Stimulated activated CD4-positive, alpha-beta T cell treated with anti-CD3 and anti-CD28 coated beads, Interleukin-1b, Interleukin-23, amount 100 ng/mL, for 1 hour (primary cell): ENCODE measurements around the gene AQP7.
"Not testable (repeated sequence)": the region's sequence is repeated elsewhere in the genome, so short reads cannot be mapped to it uniquely, and the experiment has no call there.

Source experiments
- DNase-seq, 2 donors: peaks; one replicate each; pipeline ENCODE4 v3.0.0-alpha.2; 2020; ENCODE audit warnings: low read depth in 2 of 2

AQP7 gene

GRCh38 chr9:33402371-33402770 lies at the start of gene AQP7:
AQP7 (minus strand) TSS chr9:33402568; CDS start chr9:33401262, 1,306 bp downstream.
- DNase-seq, result not testable (repeated sequence)

GRCh38 chr9:33450621-33451146 lies 48.3 kb upstream of the AQP7 start:
- no peak for DNase-seq

GRCh38 chr9:33449715-33450114 lies 47.3 kb upstream of the AQP7 start:
- no peak for DNase-seq

- DNase-seq, result no peak
These were observed 45.6 kb upstream of the AQP7 start for GRCh38 chr9:33447799-33448553.

- peak; percentile 35 to 52 for DNase-seq
These were observed 44.8 kb upstream of the AQP7 start, which contains the start of gene AQP3 for GRCh38 chr9:33446946-33447798. AQP3 (minus strand) TSS chr9:33447593; CDS start chr9:33447530, 63 bp downstream.

GRCh38 chr9:33446240-33446945 lies 44.0 kb upstream of the AQP7 start:
- peak in 1 of 2 donors; percentile 19 for DNase-seq

GRCh38 chr9:33445389-33446239 lies 43.2 kb upstream of the AQP7 start:
- no peak for DNase-seq

GRCh38 chr9:33443464-33444154 lies 41.2 kb upstream of the AQP7 start:
- no peak for DNase-seq

- no peak for DNase-seq
These were observed 40.7 kb upstream of the AQP7 start for GRCh38 chr9:33443047-33443446.

GRCh38 chr9:33442125-33442524 lies 39.8 kb upstream of the AQP7 start:
- no peak for DNase-seq

GRCh38 chr9:33440609-33441008 lies 38.2 kb upstream of the AQP7 start:
- no peak for DNase-seq

GRCh38 chr9:33440204-33440603 lies 37.8 kb upstream of the AQP7 start:
- DNase-seq, result no peak

GRCh38 chr9:33439731-33440130 lies 37.4 kb upstream of the AQP7 start:
- no peak for DNase-seq

- no peak for DNase-seq
These were observed 36.7 kb upstream of the AQP7 start for GRCh38 chr9:33438926-33439680.

- no peak for DNase-seq
These were observed 35.5 kb upstream of the AQP7 start for GRCh38 chr9:33437898-33438297.

GRCh38 chr9:33437205-33437604 lies 34.8 kb upstream of the AQP7 start:
- no peak for DNase-seq

GRCh38 chr9:33436445-33436844 lies 34.1 kb upstream of the AQP7 start:
- no peak for DNase-seq

- DNase-seq, result no peak
These were observed 33.5 kb upstream of the AQP7 start for GRCh38 chr9:33435821-33436277.

- DNase-seq, result no peak
These were observed 32.1 kb upstream of the AQP7 start for GRCh38 chr9:33434317-33435105.
